Tibial nerve (tissue), 3 donors: Measurements from ENCODE around the gene RPLP1.

Experiments
- CTCF ChIP-seq, 5 experiments: fragments of 200-600 bp in 3 of 5; fragments of 450-650 bp in 2 of 5; sonication (generic) in 3 of 5; IDR thresholded peaks; one replicate each; pipeline ENCODE4 v1.5.1; 2016 to 2019; ENCODE audit warnings: antibody characterized with exemption in 5 of 5, mild to moderate bottlenecking in 3 of 5, moderate library complexity in 2 of 5
- POLR2A ChIP-seq, 2 donors: fragments of 450-650 bp; IDR thresholded peaks; one replicate each; pipeline ENCODE4 v1.6.1; 2017; ENCODE audit warnings: antibody characterized with exemption in 2 of 2, mild to moderate bottlenecking in 2 of 2, moderate library complexity in 2 of 2

GRCh38 chr15:69451951-69452691 is 497 bp upstream of the RPLP1 start:
- no peak for TF ChIP-seq CTCF (IDR thresholded peaks at IDR 0.05)
- no peak for TF ChIP-seq POLR2A (IDR thresholded peaks at IDR 0.05)
